Stimulated activated CD4-positive, alpha-beta T cell treated with anti-CD3 and anti-CD28 coated beads, Interleukin-1b, Interleukin-23, amount 100 ng/mL, for 1 hour (primary cell): Measurements from ENCODE around the gene PLXNA4.

Experiments used
- DNase-seq, 2 donors: peaks; one replicate each; pipeline ENCODE4 v3.0.0-alpha.2; 2020; ENCODE audit warnings: low read depth in 2 of 2

PLXNA4 gene

DNA sequence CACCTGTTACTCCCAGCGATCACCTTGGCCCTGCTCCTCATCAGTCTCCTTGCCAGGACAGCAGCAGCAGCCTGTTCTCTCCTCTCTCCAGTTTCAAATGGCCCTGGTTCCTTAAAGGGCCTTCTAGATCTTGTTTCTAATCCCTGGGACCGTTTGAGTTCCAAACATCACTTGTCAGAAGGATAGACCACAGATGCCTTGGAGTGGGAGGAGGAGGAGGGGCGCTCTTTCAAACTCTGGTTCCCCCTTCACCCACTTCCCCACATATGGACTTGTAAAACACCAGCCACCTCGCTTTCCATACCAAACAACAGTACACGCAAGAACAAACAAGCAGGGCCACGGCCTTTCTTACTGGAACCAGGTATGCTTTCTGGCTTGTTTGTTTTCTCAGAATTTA lies 104.8 kb downstream of the PLXNA4 start:
- no peak for DNase-seq

GRCh38 chr7:132469681-132470080 lies 106.6 kb downstream of the PLXNA4 start:
- DNase-seq = no peak

DNA sequence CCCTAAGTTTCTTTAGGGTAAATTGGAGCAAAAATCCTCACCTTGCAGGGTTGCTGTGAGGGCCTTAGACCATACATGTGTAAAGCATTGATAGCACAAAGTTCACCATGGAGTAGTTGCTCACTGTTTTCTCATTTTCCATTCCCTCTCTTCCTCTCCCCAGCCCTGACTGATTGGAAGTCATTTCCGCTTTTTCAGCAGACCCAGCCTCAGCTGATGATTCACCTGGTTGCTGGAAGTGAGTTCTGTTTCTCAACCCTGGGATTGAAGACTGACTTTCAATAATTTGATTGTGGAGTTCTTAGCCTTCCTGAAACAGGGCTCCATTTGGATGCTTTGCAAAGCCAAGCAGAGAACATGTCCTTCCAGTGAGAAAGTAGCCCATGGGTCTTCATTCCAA lies 107.0 kb downstream of the PLXNA4 start:
- DNase-seq = no peak

GRCh38 chr7:132466367-132466766 lies 109.9 kb downstream of the PLXNA4 start:
- no peak for DNase-seq

DNA sequence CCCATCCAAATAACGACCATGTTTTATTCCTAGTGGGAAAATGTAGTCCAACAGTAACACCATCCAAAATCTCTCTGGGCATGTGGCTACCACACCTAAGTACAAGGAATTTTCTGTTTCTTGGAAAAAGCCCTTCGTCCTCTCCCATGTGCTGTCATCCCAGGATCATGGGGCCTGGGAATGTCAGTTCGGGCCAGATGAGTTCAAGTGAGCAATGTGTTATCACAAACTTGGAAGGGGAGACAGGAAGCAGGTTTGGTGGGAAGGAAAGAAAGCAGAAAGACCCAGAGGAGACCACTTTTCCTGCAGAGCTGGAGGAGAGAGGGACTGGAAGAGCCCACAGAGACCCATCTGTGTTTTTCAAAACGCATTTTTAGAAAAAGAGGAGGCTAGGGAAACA lies 110.8 kb downstream of the PLXNA4 start:
- no peak for DNase-seq

DNA sequence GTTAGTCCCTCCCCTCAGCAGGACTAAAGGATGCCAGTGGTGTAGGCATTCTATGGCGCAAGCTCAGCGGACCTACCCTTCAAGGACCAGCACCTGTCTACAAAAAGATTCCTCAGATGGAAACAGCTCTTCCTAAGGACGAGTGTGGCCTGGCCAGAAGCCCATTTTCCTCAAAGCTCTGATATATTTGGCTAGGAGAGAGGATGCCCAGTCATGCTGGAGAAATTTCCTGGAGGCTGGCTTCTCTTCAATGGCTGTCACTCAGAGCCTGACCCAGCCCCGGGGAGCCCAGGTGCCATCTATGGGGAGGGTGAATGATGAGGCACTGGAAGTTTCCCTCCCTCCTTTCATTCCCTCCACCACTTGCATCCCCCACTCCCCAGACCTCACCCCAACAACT lies 111.5 kb downstream of the PLXNA4 start:
- DNase-seq = no peak

DNA sequence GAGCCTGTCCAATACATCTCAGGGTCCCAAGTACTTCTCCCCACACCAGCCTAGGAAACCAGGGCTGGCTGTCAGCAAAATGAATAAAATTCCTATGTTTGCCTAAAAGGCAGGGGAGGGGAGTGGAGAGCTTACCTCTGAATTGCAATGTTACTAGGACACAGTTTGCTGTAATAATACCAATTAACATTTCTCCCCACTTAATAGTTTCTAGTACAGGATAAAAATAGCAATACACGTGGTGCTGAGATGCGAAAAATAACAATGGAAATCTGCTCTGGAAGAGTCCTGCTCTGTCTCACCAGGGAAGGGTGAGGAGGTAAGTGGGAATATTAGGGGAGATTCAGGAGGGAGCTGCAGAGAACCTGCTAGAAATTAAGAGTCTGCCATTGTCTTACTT lies 112.3 kb downstream of the PLXNA4 start:
- no peak for DNase-seq

DNA sequence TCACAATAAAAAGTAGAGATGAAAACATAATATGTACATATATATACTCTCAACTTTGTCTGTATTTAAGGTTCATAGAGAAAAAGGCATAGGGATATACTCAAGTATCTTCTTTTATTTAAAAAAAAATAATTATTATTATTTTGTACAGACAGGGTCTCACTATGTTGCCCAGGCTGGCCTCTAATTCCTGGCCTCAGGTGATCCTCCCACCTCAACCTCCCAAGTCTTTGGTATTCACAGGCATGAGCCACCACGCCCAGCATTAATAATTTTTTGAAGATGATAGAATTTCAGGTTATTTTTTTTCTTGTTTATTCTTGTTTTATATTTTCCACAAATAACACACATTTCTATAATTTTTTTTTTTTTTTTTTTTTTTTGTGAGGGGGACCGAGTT lies 113.8 kb downstream of the PLXNA4 start:
- no peak for DNase-seq

- no peak for DNase-seq
Observed at GRCh38 chr7:132461032-132461592, 115.2 kb downstream of the PLXNA4 start.

DNA sequence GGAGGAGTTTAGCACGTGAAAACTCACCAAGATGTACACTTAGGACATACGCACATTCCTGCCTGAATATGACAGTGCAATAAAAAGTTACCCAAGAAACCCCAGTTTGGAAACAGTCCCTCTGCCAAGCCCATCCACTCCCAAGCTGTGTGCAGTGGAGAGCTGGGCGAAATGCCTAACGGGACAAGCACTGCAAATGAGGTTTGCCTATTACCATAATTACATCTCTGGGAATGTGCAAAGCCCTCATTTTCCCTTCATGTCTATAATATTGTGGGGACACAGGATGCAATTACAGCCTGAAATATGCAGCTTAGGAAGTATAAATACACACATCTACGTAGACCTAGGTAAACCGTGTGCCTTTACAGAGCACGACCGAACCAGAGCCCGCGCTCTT lies 117.5 kb downstream of the PLXNA4 start:
- DNase-seq = no peak

DNA sequence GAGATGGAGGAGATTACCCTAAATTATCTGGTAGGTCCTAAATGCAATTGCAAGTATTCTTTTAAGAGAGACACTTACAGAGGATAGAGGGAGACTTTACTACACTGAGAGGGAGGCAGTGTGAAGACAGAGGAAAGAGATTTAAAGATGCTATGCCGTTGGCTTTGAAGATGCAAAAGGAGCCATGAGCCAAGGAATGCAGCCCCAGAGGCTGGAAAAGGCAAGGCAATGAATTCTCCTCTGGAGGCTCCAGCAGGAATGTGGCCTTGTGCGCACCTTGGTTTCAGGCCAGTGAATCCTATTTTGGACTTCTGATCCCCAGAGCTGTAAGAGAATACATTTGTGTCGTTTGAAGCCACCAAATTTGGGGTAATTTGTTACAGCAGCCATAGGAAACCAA lies 118.6 kb downstream of the PLXNA4 start:
- DNase-seq = no peak

DNA sequence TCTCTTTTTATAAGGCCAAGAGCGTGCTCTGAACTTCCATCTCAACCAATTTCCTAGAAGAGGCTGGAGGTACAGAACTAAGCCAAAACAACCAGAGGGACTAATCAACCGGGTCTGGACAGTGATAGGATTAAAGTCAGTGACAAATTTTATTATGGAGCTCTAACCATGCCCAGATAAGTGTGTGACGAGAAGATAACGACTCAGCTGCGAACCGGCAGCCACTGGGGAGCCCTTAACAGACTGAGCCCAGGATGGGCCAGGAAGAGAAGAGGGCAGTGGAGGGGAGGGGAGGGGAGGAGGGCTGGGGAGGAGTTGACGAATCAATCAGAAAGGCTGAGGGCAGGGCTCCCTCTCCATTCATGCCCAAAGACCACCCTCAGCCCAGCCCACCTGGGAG lies 119.9 kb downstream of the PLXNA4 start:
- no peak for DNase-seq

GRCh38 chr7:132455378-132455777 lies 120.9 kb downstream of the PLXNA4 start:
- no peak for DNase-seq

DNA sequence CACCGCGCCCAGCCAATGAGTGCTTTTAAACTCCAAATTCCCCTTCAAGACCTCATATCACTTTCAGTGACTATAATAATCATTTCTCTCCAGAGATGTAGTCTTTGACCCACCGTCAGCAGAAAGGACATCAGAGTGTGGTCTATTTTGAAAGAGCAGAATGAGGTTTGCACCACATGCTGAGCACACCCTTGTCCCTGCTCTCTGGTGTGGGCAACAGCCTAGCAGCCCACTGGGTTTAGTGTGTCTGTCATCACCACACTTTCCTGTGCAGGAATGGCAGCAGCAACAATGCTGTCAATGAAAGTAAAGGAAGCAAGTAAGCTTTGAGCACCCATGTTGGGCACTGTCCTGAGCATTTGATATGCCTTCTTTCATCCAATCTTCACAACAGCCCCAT lies 122.4 kb downstream of the PLXNA4 start:
- DNase-seq = no peak

DNA sequence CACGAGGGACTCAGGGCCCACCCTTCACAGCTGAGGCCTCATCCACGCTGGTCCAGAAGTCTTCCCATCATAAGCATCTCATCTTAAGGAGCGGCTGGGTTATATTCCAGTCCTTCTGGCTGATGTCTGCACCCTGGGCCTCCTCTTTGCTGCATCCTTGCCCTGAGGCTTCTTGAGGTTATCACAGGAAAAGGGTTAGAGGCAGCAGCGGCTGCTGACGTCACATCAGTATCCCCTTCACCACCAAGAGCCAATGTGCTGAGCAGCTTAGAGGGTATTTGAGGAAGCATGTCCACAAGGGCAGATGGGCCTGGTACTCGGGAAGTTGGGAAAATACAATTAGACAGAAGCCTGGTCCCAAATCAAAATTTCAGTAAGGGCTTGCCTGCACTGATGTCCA lies 125.1 kb downstream of the PLXNA4 start:
- DNase-seq = no peak

- no peak for DNase-seq
Observed at GRCh38 chr7:132450696-132451095, 125.6 kb downstream of the PLXNA4 start.

GRCh38 chr7:132450188-132450587 lies 126.1 kb downstream of the PLXNA4 start:
- DNase-seq = no peak

GRCh38 chr7:132446666-132447278 lies 129.5 kb downstream of the PLXNA4 start:
- no peak for DNase-seq

- no peak for DNase-seq
Observed at GRCh38 chr7:132446260-132446659, 130.0 kb downstream of the PLXNA4 start.

DNA sequence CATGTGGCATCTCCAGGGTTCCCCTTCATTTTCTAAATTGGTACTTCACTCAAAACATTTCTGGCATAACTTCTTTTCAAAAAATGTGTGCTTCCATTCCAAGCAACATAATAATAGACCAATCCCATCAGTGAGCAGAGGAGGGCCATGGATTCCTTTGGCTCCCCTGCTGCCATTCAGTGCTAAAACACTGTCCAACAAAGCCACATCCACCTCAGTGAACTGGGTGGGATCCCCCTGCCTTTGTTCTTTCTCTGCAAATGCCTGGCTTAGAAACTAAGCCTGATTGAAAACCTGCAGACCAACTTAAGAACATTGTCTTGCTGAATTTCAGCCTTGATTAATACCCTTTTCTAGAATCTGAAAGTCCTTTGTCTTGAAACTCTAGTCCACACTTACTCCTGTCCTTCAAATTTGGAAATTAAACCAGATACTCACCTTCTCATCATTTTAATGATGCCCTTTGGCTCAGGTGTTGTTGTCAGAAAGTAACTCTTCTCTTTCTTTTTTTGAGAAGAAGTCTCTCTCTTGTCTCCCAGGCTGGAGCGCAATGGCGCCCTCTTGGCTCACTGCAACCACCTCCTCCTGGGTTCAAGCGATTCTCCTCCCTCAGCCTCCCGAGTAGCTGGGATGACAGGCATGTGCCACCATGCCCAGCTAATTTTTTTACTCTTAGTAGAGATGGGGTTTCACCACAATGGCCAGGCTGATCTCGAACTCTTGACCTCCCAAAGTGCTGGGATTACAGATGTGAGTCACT lies 132.3 kb downstream of the PLXNA4 start:
- DNase-seq = no peak

DNA sequence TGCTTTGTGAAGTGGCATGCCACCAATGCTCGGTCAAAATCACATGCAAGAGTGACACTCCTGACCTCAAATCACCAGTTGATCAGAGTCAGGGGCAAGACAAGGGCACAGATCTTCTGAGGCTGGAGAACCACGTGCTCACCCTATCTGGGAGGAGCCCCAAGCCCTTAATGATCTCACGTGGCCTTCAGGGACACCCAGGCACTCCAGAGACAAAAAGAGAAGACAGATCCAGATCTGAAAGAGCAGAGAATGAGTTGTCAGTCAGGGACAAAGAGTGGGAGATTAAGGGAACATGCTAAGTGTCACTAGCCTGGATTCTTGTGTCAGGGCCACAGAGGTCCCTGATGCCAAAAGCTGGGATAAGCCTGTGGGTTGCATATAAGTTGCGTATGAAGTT lies 134.3 kb downstream of the PLXNA4 start:
- no peak for DNase-seq

DNA sequence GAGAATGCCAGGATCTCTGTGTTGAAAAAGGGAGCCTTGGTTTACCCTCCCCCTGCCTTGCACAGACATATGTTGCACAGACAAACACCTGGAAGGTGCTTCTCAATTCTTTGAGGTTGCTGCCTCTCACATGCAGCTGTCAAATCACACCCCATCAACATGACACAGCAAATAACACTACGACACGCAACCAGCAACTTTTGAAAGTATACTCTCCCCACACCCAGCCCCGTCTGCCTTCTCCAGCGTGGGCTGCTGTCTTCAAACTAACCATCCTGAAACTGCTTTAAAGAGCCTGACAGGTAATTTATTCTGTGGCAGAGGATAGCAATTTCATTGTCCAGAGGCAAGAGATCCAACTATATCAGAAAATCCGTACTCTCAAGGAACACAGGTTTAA lies 136.1 kb downstream of the PLXNA4 start:
- DNase-seq = no peak

DNA sequence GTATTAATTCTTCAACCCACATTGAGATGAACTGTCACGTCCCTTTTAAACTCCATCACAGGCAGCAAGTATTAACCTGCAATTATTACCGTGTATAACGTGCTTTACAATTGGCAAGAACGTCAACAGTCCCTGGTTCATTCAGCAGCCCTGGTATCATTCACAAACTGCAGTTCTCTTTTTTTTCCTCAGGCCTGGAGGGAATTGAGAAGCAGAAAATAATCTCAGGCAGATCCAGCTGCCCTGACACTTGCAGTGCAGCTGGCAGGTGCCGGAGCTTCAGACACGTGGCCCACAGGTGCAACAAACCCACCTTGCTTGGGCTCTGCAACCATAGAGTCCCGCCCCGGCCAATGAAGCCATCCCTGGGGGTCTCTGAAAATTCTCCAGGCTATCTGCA lies 137.3 kb downstream of the PLXNA4 start:
- no peak for DNase-seq
